GM23338 (cell line): ENCODE data around the gene LOXL3. TPM values are rescaled to one million over a fixed set of nuclear protein-coding genes. Genes with fewer than 3 reads are reported as not detected.

Experiments
- ATAC-seq: fragments of 200-7000 bp; cut with Tn5 transposase; 3 replicates; pipeline ENCODE4 v1.9.1; 2020
- DNase-seq: peaks from one replicate; pipeline ENCODE4 v3.0.0-alpha.2; 2015; ENCODE audit warnings: low spot score
- H2AFZ ChIP-seq: fragments of 200-600 bp; sonication (generic); 2 replicates; pipeline ENCODE4 v1.8.0; 2016; ENCODE audit warnings: antibody characterized with exemption, mild to moderate bottlenecking, moderate library complexity
- H3F3A ChIP-seq: fragments of 200-600 bp; sonication (generic); replicated peaks from 2 replicates; pipeline ENCODE4 v1.8.0; 2017; ENCODE audit warnings: antibody characterized with exemption, mixed run types, low read depth
- H3K27ac ChIP-seq: fragments of 200-600 bp; sonication (generic); 2 replicates; pipeline ENCODE4 v1.6.1; 2016; ENCODE audit warnings: low read depth
- H3K27me3 ChIP-seq: fragments of 200-600 bp; sonication (generic); 2 replicates; pipeline ENCODE4 v1.8.0; 2016; ENCODE audit warnings: mild to moderate bottlenecking, mixed run types, moderate library complexity; ENCODE audit not compliant: insufficient read depth
- H3K36me3 ChIP-seq: fragments of 200-600 bp; sonication (generic); 2 replicates; pipeline ENCODE4 v1.8.0; 2016; ENCODE audit warnings: mild to moderate bottlenecking; ENCODE audit not compliant: insufficient read depth
- H3K4me1 ChIP-seq: fragments of 200-600 bp; sonication (generic); 2 replicates; pipeline ENCODE4 v1.8.0; 2016; ENCODE audit warnings: mild to moderate bottlenecking, moderate library complexity; ENCODE audit not compliant: insufficient read depth
- H3K4me2 ChIP-seq: fragments of 200-600 bp; sonication (generic); 2 replicates; pipeline ENCODE4 v1.7.1; 2017; ENCODE audit warnings: mixed run types
- H3K4me3 ChIP-seq: fragments of 200-600 bp; sonication (generic); 2 replicates; pipeline ENCODE4 v1.6.1; 2016; ENCODE audit warnings: mixed run types
- H3K79me2 ChIP-seq: fragments of 200-600 bp; sonication (generic); replicated peaks from 2 replicates; pipeline ENCODE4 v1.8.0; 2017; ENCODE audit warnings: mild to moderate bottlenecking; ENCODE audit not compliant: insufficient read depth
- H3K9me2 ChIP-seq: fragments of 200-600 bp; sonication (generic); 2 replicates; pipeline ENCODE4 v1.8.0; 2017; ENCODE audit not compliant: insufficient read depth
- H4K20me1 ChIP-seq: fragments of 200-600 bp; sonication (generic); replicated peaks from 2 replicates; pipeline ENCODE4 v1.8.0; 2017; ENCODE audit warnings: mild to moderate bottlenecking; ENCODE audit not compliant: insufficient read depth
- H3K27ac Mint-ChIP-seq: 2 replicates; pipeline ENCODE4 v1.8.0; 2020; ENCODE audit warnings: inconsistent platforms, mild to moderate bottlenecking, moderate library complexity, mixed read lengths
- H3K27me3 Mint-ChIP-seq: 3 replicates; pipeline ENCODE4 v1.8.0; 2022; ENCODE audit warnings: low read depth, mild to moderate bottlenecking, moderate library complexity, mixed read lengths, inconsistent platforms; ENCODE audit not compliant: insufficient read depth, poor library complexity
- H3K36me3 Mint-ChIP-seq: 3 replicates; pipeline ENCODE4 v1.8.0; 2021; ENCODE audit warnings: low read depth, mild to moderate bottlenecking, inconsistent platforms, moderate library complexity, mixed read lengths
- H3K4me1 Mint-ChIP-seq: 3 replicates; pipeline ENCODE4 v1.8.0; 2020; ENCODE audit warnings: mild to moderate bottlenecking, inconsistent platforms, mixed read lengths
- H3K4me3 Mint-ChIP-seq: 3 replicates; pipeline ENCODE4 v1.8.0; 2021; ENCODE audit warnings: moderate library complexity, mild to moderate bottlenecking, inconsistent platforms, mixed read lengths
- H3K9me3 Mint-ChIP-seq: 3 replicates; pipeline ENCODE4 v1.8.0; 2020; ENCODE audit warnings: moderate library complexity, mild to moderate bottlenecking, inconsistent platforms, mixed read lengths
- CREB1 ChIP-seq: fragments of 250-450 bp; sonication (Bioruptor Pico); IDR thresholded peaks from 2 replicates; pipeline ENCODE4 v1.5.0; 2020; ENCODE audit warnings: low read depth, mild to moderate bottlenecking, moderate library complexity
- CTCF ChIP-seq, 2 experiments: fragments of 200-600 bp in 1 of 2; sonication (generic) in 1 of 2; conservative IDR thresholded peaks; 2 replicates each; pipeline versions ENCODE4 v1.5.1 to v1.6.1; 2016 to 2017; ENCODE audit warnings: antibody characterized with exemption in 2 of 2, low read depth in 2 of 2, mild to moderate bottlenecking in 2 of 2, moderate library complexity in 1 of 2
- EZH2 ChIP-seq: fragments of 200-600 bp; sonication (generic); IDR thresholded peaks from one replicate; pipeline ENCODE4 v1.8.0; 2017; ENCODE audit warnings: antibody characterized with exemption, mild to moderate bottlenecking, low read depth; ENCODE audit not compliant: unreplicated experiment
- EZH2phosphoT487 ChIP-seq: fragments of 200-600 bp; sonication (generic); IDR thresholded peaks from one replicate; pipeline ENCODE4 v1.8.1; 2018; ENCODE audit warnings: antibody characterized with exemption; ENCODE audit not compliant: unreplicated experiment
- JUNB ChIP-seq: IDR thresholded peaks from one replicate; pipeline ENCODE4 v1.6.1; 2016; ENCODE audit warnings: antibody characterized with exemption; ENCODE audit not compliant: unreplicated experiment
- NANOG ChIP-seq: IDR thresholded peaks from 2 replicates; pipeline ENCODE4 v1.6.1; 2016; ENCODE audit warnings: antibody characterized with exemption, borderline replicate concordance
- POLR2AphosphoS5 ChIP-seq: IDR thresholded peaks from 2 replicates; pipeline ENCODE4 v1.6.1; 2016; ENCODE audit warnings: antibody characterized with exemption, low read depth
- STAT1 ChIP-seq: IDR thresholded peaks from one replicate; pipeline ENCODE4 v1.6.1; 2016; ENCODE audit warnings: antibody characterized with exemption; ENCODE audit not compliant: unreplicated experiment
- ZNF114 ChIP-seq: fragments of 250-450 bp; sonication (Bioruptor Pico); IDR thresholded peaks from 2 replicates; pipeline ENCODE4 v1.5.0; 2020; ENCODE audit warnings: mild to moderate bottlenecking, moderate library complexity
- ZNF331 ChIP-seq: fragments of 250-450 bp; sonication (Bioruptor Pico); IDR thresholded peaks from 2 replicates; pipeline ENCODE4 v1.5.0; 2020; ENCODE audit warnings: low read depth, mild to moderate bottlenecking, moderate library complexity
- polyA plus RNA-seq: library from polyadenylated mRNA; unstranded; fragments of >200 nt; fragmentation: Nextera tagmentation; extraction: Ambion mirVana; gene quantifications from 2 replicates; pipeline ENCODE4 v1.2.1, GENCODE V29; 2016
- total RNA-seq: library from RNA; depleted of rRNA; stranded (reverse); fragments of >200 nt; shearing (Covaris generic); gene quantifications from 2 replicates; pipeline ENCODE4 v1.2.3, GENCODE V29; 2014
- TF ChIP-seq, protein P1 (sequence below): IDR thresholded peaks from one replicate; pipeline ENCODE4 v1.6.1; 2018; ENCODE audit warnings: antibody characterized with exemption; ENCODE audit not compliant: unreplicated experiment
- TF ChIP-seq, protein P2 (sequence below): fragments of 250-450 bp; sonication (Bioruptor Pico); IDR thresholded peaks from 2 replicates; pipeline ENCODE4 v1.5.0; 2020; ENCODE audit warnings: mild to moderate bottlenecking, moderate library complexity
- TF ChIP-seq, protein P3 (sequence below): IDR thresholded peaks from 2 replicates; pipeline ENCODE4 v1.6.1; 2016; ENCODE audit warnings: antibody characterized with exemption

The LOXL3 gene
- total and polyA plus RNA-seq, 2 experiments from 2014 or later = 4.7 to 14.9 TPM

DNA sequence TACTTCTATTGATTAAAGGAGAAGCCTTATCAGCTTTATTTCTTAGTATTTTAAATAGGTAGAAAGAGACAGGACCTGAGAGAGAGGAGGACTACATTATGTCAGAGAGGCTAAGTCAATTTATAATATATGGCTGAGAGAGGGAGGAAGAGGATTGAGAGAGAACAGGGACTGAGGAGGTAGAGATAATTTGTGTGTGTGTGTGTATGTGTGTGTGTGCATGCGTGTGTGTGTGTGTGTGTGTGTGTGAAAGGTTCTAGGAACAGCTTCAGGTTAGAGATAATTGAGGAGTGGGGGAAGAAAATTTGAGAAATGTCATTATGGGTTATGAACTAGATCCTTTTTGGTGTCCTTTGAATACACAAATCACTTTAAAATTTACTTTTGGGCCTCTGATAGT is 15.9 kb upstream of the LOXL3 start (continued):
- TF ChIP-seq, protein P1, sequence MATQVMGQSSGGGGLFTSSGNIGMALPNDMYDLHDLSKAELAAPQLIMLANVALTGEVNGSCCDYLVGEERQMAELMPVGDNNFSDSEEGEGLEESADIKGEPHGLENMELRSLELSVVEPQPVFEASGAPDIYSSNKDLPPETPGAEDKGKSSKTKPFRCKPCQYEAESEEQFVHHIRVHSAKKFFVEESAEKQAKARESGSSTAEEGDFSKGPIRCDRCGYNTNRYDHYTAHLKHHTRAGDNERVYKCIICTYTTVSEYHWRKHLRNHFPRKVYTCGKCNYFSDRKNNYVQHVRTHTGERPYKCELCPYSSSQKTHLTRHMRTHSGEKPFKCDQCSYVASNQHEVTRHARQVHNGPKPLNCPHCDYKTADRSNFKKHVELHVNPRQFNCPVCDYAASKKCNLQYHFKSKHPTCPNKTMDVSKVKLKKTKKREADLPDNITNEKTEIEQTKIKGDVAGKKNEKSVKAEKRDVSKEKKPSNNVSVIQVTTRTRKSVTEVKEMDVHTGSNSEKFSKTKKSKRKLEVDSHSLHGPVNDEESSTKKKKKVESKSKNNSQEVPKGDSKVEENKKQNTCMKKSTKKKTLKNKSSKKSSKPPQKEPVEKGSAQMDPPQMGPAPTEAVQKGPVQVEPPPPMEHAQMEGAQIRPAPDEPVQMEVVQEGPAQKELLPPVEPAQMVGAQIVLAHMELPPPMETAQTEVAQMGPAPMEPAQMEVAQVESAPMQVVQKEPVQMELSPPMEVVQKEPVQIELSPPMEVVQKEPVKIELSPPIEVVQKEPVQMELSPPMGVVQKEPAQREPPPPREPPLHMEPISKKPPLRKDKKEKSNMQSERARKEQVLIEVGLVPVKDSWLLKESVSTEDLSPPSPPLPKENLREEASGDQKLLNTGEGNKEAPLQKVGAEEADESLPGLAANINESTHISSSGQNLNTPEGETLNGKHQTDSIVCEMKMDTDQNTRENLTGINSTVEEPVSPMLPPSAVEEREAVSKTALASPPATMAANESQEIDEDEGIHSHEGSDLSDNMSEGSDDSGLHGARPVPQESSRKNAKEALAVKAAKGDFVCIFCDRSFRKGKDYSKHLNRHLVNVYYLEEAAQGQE = no peak
- TF ChIP-seq NANOG = no peak

DNA sequence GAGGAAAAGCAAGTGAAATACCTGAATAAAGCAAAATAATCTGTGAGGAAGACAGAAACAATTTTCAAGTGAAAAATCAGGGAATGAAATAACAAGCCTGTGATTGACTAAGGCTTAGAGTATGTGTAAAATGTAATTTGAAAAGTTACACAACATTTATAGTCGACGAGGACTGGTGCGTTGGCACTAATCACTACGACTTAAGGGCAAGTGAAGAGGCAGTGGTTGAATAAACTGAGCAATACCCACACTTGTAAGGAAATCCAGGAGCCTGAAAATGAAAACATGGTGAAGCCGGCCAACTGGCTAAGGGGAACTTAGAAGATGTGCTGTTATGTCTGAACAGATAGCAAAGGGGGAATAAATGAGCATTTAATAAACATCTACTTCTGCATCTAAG is 14.1 kb upstream of the LOXL3 start:
- Mint-ChIP-seq H3K4me3 (no peak overlapping the region), H3K27ac (no peak overlapping the region), H3K4me1 (no peaks in the 10 kb centered on the region), H3K27me3 (peaks cover 5% of the 10 kb centered on the region), H3K9me3 (no peaks in the 10 kb centered on the region), H3K36me3 (no peaks in the 10 kb centered on the region)
- no peaks in the 10 kb centered on the region for H3K27me3 ChIP-seq
- no peaks in the 10 kb centered on the region; the same call in 1 of the 2 replicates for H4K20me1 ChIP-seq
- H3K27ac ChIP-seq = no peak overlapping the region
- no peak overlapping the region for H3K4me3 ChIP-seq
- no peaks in the 10 kb centered on the region for H3F3A ChIP-seq
- H3K9me2 ChIP-seq = no peaks in the 10 kb centered on the region
- no peak overlapping the region for H2AFZ ChIP-seq
- H3K79me2 ChIP-seq = no peaks in the 10 kb centered on the region
- no peaks in the 10 kb centered on the region for H3K36me3 ChIP-seq
- no peaks in the 10 kb centered on the region for H3K4me1 ChIP-seq
- no peak for DNase-seq
- H3K4me2 ChIP-seq = no peak overlapping the region
- ATAC-seq = no peak
- TF ChIP-seq EZH2 (no peak), ZNF114 (CRISPR knock-in tag) (no peak), CTCF (conservative IDR thresholded peaks at IDR 0.05; ENCODE audit: low read depth in 2 of 2) (no peak), NANOG (no peak), EZH2phosphoT487 (no peak), POLR2AphosphoS5 (no peak), CREB1 (CRISPR knock-in tag) (no peak), ZNF331 (no peak), STAT1 (no peak), JUNB (no peak)
- TF ChIP-seq, protein P2, sequence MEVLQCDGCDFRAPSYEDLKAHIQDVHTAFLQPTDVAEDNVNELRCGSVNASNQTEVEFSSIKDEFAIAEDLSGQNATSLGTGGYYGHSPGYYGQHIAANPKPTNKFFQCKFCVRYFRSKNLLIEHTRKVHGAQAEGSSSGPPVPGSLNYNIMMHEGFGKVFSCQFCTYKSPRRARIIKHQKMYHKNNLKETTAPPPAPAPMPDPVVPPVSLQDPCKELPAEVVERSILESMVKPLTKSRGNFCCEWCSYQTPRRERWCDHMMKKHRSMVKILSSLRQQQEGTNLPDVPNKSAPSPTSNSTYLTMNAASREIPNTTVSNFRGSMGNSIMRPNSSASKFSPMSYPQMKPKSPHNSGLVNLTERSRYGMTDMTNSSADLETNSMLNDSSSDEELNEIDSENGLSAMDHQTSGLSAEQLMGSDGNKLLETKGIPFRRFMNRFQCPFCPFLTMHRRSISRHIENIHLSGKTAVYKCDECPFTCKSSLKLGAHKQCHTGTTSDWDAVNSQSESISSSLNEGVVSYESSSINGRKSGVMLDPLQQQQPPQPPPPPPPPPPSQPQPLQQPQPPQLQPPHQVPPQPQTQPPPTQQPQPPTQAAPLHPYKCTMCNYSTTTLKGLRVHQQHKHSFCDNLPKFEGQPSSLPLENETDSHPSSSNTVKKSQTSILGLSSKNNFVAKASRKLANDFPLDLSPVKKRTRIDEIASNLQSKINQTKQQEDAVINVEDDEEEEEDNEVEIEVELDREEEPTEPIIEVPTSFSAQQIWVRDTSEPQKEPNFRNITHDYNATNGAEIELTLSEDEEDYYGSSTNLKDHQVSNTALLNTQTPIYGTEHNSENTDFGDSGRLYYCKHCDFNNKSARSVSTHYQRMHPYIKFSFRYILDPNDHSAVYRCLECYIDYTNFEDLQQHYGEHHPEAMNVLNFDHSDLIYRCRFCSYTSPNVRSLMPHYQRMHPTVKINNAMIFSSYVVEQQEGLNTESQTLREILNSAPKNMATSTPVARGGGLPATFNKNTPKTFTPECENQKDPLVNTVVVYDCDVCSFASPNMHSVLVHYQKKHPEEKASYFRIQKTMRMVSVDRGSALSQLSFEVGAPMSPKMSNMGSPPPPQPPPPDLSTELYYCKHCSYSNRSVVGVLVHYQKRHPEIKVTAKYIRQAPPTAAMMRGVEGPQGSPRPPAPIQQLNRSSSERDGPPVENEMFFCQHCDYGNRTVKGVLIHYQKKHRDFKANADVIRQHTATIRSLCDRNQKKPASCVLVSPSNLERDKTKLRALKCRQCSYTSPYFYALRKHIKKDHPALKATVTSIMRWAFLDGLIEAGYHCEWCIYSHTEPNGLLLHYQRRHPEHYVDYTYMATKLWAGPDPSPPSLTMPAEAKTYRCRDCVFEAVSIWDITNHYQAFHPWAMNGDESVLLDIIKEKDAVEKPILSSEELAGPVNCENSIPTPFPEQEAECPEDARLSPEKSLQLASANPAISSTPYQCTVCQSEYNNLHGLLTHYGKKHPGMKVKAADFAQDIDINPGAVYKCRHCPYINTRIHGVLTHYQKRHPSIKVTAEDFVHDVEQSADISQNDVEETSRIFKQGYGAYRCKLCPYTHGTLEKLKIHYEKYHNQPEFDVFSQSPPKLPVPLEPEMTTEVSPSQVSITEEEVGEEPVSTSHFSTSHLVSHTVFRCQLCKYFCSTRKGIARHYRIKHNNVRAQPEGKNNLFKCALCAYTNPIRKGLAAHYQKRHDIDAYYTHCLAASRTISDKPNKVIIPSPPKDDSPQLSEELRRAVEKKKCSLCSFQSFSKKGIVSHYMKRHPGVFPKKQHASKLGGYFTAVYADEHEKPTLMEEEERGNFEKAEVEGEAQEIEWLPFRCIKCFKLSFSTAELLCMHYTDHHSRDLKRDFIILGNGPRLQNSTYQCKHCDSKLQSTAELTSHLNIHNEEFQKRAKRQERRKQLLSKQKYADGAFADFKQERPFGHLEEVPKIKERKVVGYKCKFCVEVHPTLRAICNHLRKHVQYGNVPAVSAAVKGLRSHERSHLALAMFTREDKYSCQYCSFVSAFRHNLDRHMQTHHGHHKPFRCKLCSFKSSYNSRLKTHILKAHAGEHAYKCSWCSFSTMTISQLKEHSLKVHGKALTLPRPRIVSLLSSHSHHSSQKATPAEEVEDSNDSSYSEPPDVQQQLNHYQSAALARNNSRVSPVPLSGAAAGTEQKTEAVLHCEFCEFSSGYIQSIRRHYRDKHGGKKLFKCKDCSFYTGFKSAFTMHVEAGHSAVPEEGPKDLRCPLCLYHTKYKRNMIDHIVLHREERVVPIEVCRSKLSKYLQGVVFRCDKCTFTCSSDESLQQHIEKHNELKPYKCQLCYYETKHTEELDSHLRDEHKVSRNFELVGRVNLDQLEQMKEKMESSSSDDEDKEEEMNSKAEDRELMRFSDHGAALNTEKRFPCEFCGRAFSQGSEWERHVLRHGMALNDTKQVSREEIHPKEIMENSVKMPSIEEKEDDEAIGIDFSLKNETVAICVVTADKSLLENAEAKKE (CRISPR knock-in tag) = no peak
- TF ChIP-seq, protein P3, sequence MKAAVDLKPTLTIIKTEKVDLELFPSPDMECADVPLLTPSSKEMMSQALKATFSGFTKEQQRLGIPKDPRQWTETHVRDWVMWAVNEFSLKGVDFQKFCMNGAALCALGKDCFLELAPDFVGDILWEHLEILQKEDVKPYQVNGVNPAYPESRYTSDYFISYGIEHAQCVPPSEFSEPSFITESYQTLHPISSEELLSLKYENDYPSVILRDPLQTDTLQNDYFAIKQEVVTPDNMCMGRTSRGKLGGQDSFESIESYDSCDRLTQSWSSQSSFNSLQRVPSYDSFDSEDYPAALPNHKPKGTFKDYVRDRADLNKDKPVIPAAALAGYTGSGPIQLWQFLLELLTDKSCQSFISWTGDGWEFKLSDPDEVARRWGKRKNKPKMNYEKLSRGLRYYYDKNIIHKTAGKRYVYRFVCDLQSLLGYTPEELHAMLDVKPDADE = no peak
